Endodermal cell (in vitro differentiated cells): ENCODE data around the gene LCN12. TPM values are rescaled to one million over a fixed set of nuclear protein-coding genes. Genes with fewer than 3 reads are reported as not detected.

Experiments used
- DNase-seq: peaks from one replicate; pipeline ENCODE4 v3.0.0-alpha.2; 2017
- H3K27ac ChIP-seq: 2 replicates; pipeline ENCODE4 v1.5.1; 2013; ENCODE audit warnings: mild to moderate bottlenecking, low read depth, low read length, moderate library complexity
- H3K27me3 ChIP-seq: 2 replicates; pipeline ENCODE4 v1.6.1; 2013; ENCODE audit warnings: mild to moderate bottlenecking, low read length, moderate library complexity; ENCODE audit not compliant: insufficient read depth, control insufficient read depth, poor library complexity, severe bottlenecking
- H3K36me3 ChIP-seq: 2 replicates; pipeline ENCODE4 v1.7.0; 2013; ENCODE audit warnings: mild to moderate bottlenecking, low read length, moderate library complexity; ENCODE audit not compliant: control insufficient read depth, insufficient read depth
- H3K4me1 ChIP-seq: one replicate; pipeline ENCODE4 v1.7.0; 2013; ENCODE audit warnings: low read length; ENCODE audit not compliant: control insufficient read depth, insufficient read depth
- H3K4me3 ChIP-seq: 2 replicates; pipeline ENCODE4 v1.5.1; 2013; ENCODE audit warnings: mild to moderate bottlenecking, low read length, moderate library complexity
- H3K9ac ChIP-seq: 2 replicates; pipeline ENCODE4 v1.6.1; 2013; ENCODE audit warnings: mild to moderate bottlenecking, low read length, moderate library complexity; ENCODE audit not compliant: poor library complexity, severe bottlenecking; ENCODE audit errors: extremely low read depth
- H3K9me3 ChIP-seq: 2 replicates; pipeline ENCODE4 v1.6.1; 2013; ENCODE audit warnings: mild to moderate bottlenecking, low read length, moderate library complexity; ENCODE audit not compliant: control insufficient read depth
- H3K27ac Mint-ChIP-seq: 2 replicates; pipeline ENCODE4 v1.8.0; 2020; ENCODE audit warnings: mixed read lengths
- H3K27me3 Mint-ChIP-seq: 2 replicates; pipeline ENCODE4 v1.8.0; 2021; ENCODE audit warnings: mild to moderate bottlenecking, mixed read lengths; ENCODE audit not compliant: insufficient read depth
- H3K36me3 Mint-ChIP-seq: 2 replicates; pipeline ENCODE4 v1.8.0; 2020; ENCODE audit warnings: low read depth, mixed read lengths
- H3K4me1 Mint-ChIP-seq: 2 replicates; pipeline ENCODE4 v1.8.0; 2020; ENCODE audit warnings: mixed read lengths
- H3K4me3 Mint-ChIP-seq: 2 replicates; pipeline ENCODE4 v1.8.0; 2020; ENCODE audit warnings: mild to moderate bottlenecking, moderate library complexity, mixed read lengths
- H3K9me3 Mint-ChIP-seq: 2 replicates; pipeline ENCODE4 v1.8.0; 2020; ENCODE audit warnings: mild to moderate bottlenecking, mixed read lengths
- WGBS, 2 experiments: methylation state at CpG; one replicate each; pipeline versions ENCODE4 v1.1.5 to v1.1.7; 2013; ENCODE audit warnings: missing lambda C conversion rate in 2 of 2, mixed read lengths in 1 of 2; ENCODE audit not compliant: insufficient coverage in 1 of 2, insufficient read length in 1 of 2; 5-methylcytosine and 5-hydroxymethylcytosine counted together
- total RNA-seq, 2 donors: library from RNA; stranded (reverse); fragmentation: NEBNext Ultra II Directional in 1 of 2; extraction: Animal tissue kit (Norgen Biotek cat#: 25700) in 1 of 2; gene quantifications; 2 replicates in 1 of 2; 3 replicates in 1 of 2; pipeline ENCODE4 v1.2.1, GENCODE V29; 2021
- TF ChIP-seq, protein P1 (sequence below): fragments of 200-600 bp; sonication (generic); conservative IDR thresholded peaks from 2 replicates; pipeline ENCODE4 v1.5.0; 2021; ENCODE audit warnings: antibody characterized with exemption, mild to moderate bottlenecking

The LCN12 gene
- total RNA-seq, 2 donors from 2014 or later: 2.1 to 4.4 TPM

DNA sequence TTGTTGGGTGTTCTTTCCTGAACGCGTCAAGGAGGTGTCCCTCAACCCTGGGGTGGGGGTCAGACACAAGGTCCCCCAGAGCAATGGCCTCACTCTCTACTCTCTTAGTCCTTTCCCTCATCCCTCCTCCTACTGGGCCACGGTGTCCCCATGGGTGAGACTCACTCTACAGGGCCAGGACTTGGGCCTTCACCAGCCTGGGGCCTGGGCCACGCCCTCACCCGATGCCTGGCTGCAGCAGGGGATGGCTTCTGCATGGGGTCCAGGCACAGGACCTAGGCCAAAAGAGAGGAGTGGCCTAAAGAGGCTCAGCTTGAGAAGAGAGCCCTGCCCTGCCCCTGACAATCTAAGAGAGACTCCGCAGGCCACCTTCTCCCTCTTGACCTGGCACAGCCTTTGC is 5.8 kb downstream of the LCN12 start:
- WGBS, 2 experiments: 77 to 97% methylated on average over 4 to 6 of the region's 6 CpGs
- H3K27me3 Mint-ChIP-seq: peaks cover 5% of the 10 kb centered on the region

GRCh38 chr9:136958473-136958872 is 6.4 kb downstream of the LCN12 start:
- Mint-ChIP-seq H3K4me3 (no peak overlapping the region), H3K27ac (no peak overlapping the region), H3K27me3 (peaks cover 5% of the 10 kb centered on the region), H3K36me3 (no peaks in the 10 kb centered on the region), H3K4me1 (no peaks in the 10 kb centered on the region), H3K9me3 (no peaks in the 10 kb centered on the region)
- H3K9ac ChIP-seq: no peak overlapping the region
- 85 to 88% methylated on average over 4 to 7 of the region's 7 CpGs for WGBS, 2 experiments
- H3K4me1 ChIP-seq: no peaks in the 10 kb centered on the region
- H3K27me3 ChIP-seq: no peaks in the 10 kb centered on the region
- TF ChIP-seq, protein P1, sequence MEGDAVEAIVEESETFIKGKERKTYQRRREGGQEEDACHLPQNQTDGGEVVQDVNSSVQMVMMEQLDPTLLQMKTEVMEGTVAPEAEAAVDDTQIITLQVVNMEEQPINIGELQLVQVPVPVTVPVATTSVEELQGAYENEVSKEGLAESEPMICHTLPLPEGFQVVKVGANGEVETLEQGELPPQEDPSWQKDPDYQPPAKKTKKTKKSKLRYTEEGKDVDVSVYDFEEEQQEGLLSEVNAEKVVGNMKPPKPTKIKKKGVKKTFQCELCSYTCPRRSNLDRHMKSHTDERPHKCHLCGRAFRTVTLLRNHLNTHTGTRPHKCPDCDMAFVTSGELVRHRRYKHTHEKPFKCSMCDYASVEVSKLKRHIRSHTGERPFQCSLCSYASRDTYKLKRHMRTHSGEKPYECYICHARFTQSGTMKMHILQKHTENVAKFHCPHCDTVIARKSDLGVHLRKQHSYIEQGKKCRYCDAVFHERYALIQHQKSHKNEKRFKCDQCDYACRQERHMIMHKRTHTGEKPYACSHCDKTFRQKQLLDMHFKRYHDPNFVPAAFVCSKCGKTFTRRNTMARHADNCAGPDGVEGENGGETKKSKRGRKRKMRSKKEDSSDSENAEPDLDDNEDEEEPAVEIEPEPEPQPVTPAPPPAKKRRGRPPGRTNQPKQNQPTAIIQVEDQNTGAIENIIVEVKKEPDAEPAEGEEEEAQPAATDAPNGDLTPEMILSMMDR: no peak
- no peaks in the 10 kb centered on the region for H3K36me3 ChIP-seq
- no peak for DNase-seq
- H3K9me3 ChIP-seq: no peaks in the 10 kb centered on the region
- H3K27ac ChIP-seq: no peak overlapping the region
- H3K4me3 ChIP-seq: no peak overlapping the region

More for the DNA sequence above, 5.8 kb downstream of the LCN12 start:
- Histone ChIP-seq H3K4me3 (no peak overlapping the region), H3K9me3 (no peaks in the 10 kb centered on the region), H3K36me3 (no peaks in the 10 kb centered on the region), H3K4me1 (no peaks in the 10 kb centered on the region), H3K27me3 (no peaks in the 10 kb centered on the region), H3K9ac (no peak overlapping the region), H3K27ac (no peak overlapping the region)
- H3K4me1 Mint-ChIP-seq: no peaks in the 10 kb centered on the region
- no peak overlapping the region for H3K27ac Mint-ChIP-seq
- H3K9me3 Mint-ChIP-seq: no peaks in the 10 kb centered on the region
- no peak for DNase-seq
- no peaks in the 10 kb centered on the region for H3K36me3 Mint-ChIP-seq
- TF ChIP-seq, protein P1: no peak
- no peak overlapping the region for H3K4me3 Mint-ChIP-seq

- no peak overlapping the region for H3K9ac ChIP-seq
- no peaks in the 10 kb centered on the region for H3K4me1 ChIP-seq
- H3K9me3 Mint-ChIP-seq: no peaks in the 10 kb centered on the region
- H3K4me3 Mint-ChIP-seq: no peak overlapping the region
- no peaks in the 10 kb centered on the region for H3K36me3 ChIP-seq
- TF ChIP-seq, protein P1: no peak
- WGBS, 2 experiments: 90 to 93% methylated on average over 7 to 28 of the region's 28 CpGs
- no peaks in the 10 kb centered on the region for H3K4me1 Mint-ChIP-seq
- no peak for DNase-seq
- H3K27me3 Mint-ChIP-seq: peaks cover 5% of the 10 kb centered on the region
- no peaks in the 10 kb centered on the region for H3K36me3 Mint-ChIP-seq
- H3K27ac ChIP-seq: no peak overlapping the region
- H3K27ac Mint-ChIP-seq: no peak overlapping the region
- no peaks in the 10 kb centered on the region for H3K27me3 ChIP-seq
- H3K4me3 ChIP-seq: no peak overlapping the region
- no peaks in the 10 kb centered on the region for H3K9me3 ChIP-seq
Observed at GRCh38 chr9:136958898-136959850, 7.1 kb downstream of the LCN12 start.
